HepG2 (cell line): Measurements from ENCODE around the gene VPS18. TPM values are rescaled to one million over a fixed set of nuclear protein-coding genes. Genes with fewer than 3 reads are reported as not detected.

Source experiments
- ATAC-seq: fragments of 200-7000 bp; cut with Tn5 transposase; 3 replicates; pipeline ENCODE4 v1.9.1; 2020; ENCODE audit warnings: mild to moderate bottlenecking, moderate library complexity
- BruUV-seq: library from RNA; stranded (reverse); fragments of 400-500 nt; replicated peaks from 2 replicates; lab custom pipeline; 2021; lab: Mats Ljungman, UMichigan
- CTCF ChIA-PET: fragments of 300-600 bp; formaldehyde crosslinking; extraction: SDS; loops from one replicate; lab custom pipeline; 2021; ENCODE audit warnings: low total read pairs, inconsistent platforms, low intra/inter-chr PET ratio; lab: Yijun Ruan, JAX
- POLR2A ChIA-PET: fragments of 350-600 bp; sonication (Branson Sonifier 250); formaldehyde crosslinking; loops from one replicate; lab custom pipeline; 2020; ENCODE audit warnings: antibody characterized with exemption, inconsistent platforms; lab: Yijun Ruan, JAX
- DNase-seq: peaks from one replicate; pipeline ENCODE4 v3.0.0-alpha.2; 2015; ENCODE audit warnings: low spot score
- FAIRE-seq: peaks from 3 replicates; lab custom pipeline; 2011; peaks lifted over from hg19 to GRCh38; lab: Jason Lieb, UNC
- H2AFZ ChIP-seq: one replicate; pipeline ENCODE4 v1.6.1; 2011; ENCODE audit warnings: low read length, inconsistent platforms
- H3K27ac ChIP-seq: fragments of 300-600 bp; 3 replicates; pipeline ENCODE4 v1.8.0; 2011; ENCODE audit warnings: mixed run types, mild to moderate bottlenecking, mixed read lengths, low read length, inconsistent platforms; ENCODE audit not compliant: insufficient read depth; ENCODE audit errors: extremely low read length
- H3K27me3 ChIP-seq, 2 experiments: fragments of 200-600 bp in 1 of 2; 2 replicates in 1 of 2; 3 replicates in 1 of 2; pipeline versions ENCODE4 v1.6.0 to v1.8.0; 2011; ENCODE audit warnings: low read length in 2 of 2, mild to moderate bottlenecking in 2 of 2, moderate library complexity in 2 of 2, inconsistent platforms in 1 of 2; ENCODE audit not compliant: insufficient read depth in 2 of 2, control insufficient read depth in 1 of 2
- H3K36me3 ChIP-seq, 2 experiments: fragments of 200-600 bp in 1 of 2; replicated peaks in 1 of 2; 2 replicates in 1 of 2; 3 replicates in 1 of 2; pipeline versions ENCODE4 v1.5.1 to v1.8.0; 2011; ENCODE audit warnings: low read length in 2 of 2, inconsistent platforms in 1 of 2; ENCODE audit not compliant: insufficient read depth in 2 of 2, control insufficient read depth in 1 of 2
- H3K4me1 ChIP-seq: 2 replicates; pipeline ENCODE4 v1.5.1; 2012; ENCODE audit warnings: low read length, inconsistent platforms; ENCODE audit not compliant: insufficient read depth
- H3K4me2 ChIP-seq: 2 replicates; pipeline ENCODE4 v1.6.0; 2011; ENCODE audit warnings: low read depth, low read length, inconsistent platforms
- H3K4me3 ChIP-seq, 3 experiments: fragments of 200-600 bp in 1 of 3; sonication (generic), shearing (Covaris generic) in 1 of 3; replicated peaks in 1 of 3; 2 replicates each; pipeline ENCODE4 v1.5.1; 2011 to 2016; ENCODE audit warnings: low read length in 3 of 3, inconsistent platforms in 2 of 3, low read depth in 2 of 3, mild to moderate bottlenecking in 2 of 3, control low read depth in 1 of 3, mixed read lengths in 1 of 3; ENCODE audit not compliant: insufficient read depth in 1 of 3
- H3K79me2 ChIP-seq: one replicate; pipeline ENCODE4 v1.6.1; 2011; ENCODE audit warnings: low read length, inconsistent platforms; ENCODE audit not compliant: insufficient read depth
- H3K9ac ChIP-seq: 2 replicates; pipeline ENCODE4 v1.6.0; 2011; ENCODE audit warnings: mild to moderate bottlenecking, low read depth, low read length, inconsistent platforms; ENCODE audit not compliant: insufficient read depth
- H3K9me3 ChIP-seq: 2 replicates; pipeline ENCODE4 v1.5.1; 2012; ENCODE audit warnings: mild to moderate bottlenecking, low read length
- H4K20me1 ChIP-seq: 2 replicates; pipeline ENCODE4 v1.6.0; 2011; ENCODE audit warnings: inconsistent platforms, mild to moderate bottlenecking, low read length, moderate library complexity; ENCODE audit not compliant: insufficient read depth
- BRCA1 ChIP-seq: sonication (generic); formaldehyde crosslinking; IDR thresholded peaks from 2 replicates; pipeline ENCODE4 v1.4.0; 2020; ENCODE audit warnings: missing genetic modification reagents
- KDM1A ChIP-seq: IDR thresholded peaks from 2 replicates; pipeline ENCODE4 v1.6.1; 2016; ENCODE audit warnings: missing compliant biosample characterization
- MAFF ChIP-seq: IDR thresholded peaks from 2 replicates; pipeline ENCODE4 v1.6.1; 2011; ENCODE audit warnings: low read depth, low read length, improper control_type of control experiment
- MAFK ChIP-seq, 2 experiments: IDR thresholded peaks in 1 of 2; conservative IDR thresholded peaks in 1 of 2; 2 replicates each; pipeline ENCODE4 v1.6.1; 2011; ENCODE audit warnings: improper control_type of control experiment in 2 of 2, low read length in 2 of 2
- PAWR ChIP-seq: sonication (generic); formaldehyde crosslinking; IDR thresholded peaks from 2 replicates; pipeline ENCODE4 v1.4.0; 2020; ENCODE audit warnings: missing genetic modification reagents, mild to moderate bottlenecking, borderline replicate concordance
- RFX3 ChIP-seq: IDR thresholded peaks from 2 replicates; pipeline ENCODE4 v1.6.1; 2016; ENCODE audit warnings: missing biosample characterization, missing genetic modification reagents
- ZFP36 ChIP-seq: fragments of 150-350 bp; IDR thresholded peaks from 2 replicates; pipeline ENCODE4 v1.6.1; 2018; ENCODE audit warnings: borderline replicate concordance, low read length, low read depth; ENCODE audit not compliant: partially characterized antibody
- ZNF652 ChIP-seq: IDR thresholded peaks from 2 replicates; pipeline ENCODE4 v1.6.1; 2016; ENCODE audit warnings: low read depth, borderline replicate concordance
- ZNF768 ChIP-seq: sonication (generic); formaldehyde crosslinking; IDR thresholded peaks from 2 replicates; pipeline ENCODE4 v1.4.0; 2020; ENCODE audit warnings: missing genetic modification reagents
- WGBS: methylation state at CpG from one replicate; pipeline ENCODE4 v1.1.6; 2017; ENCODE audit warnings: low lambda C conversion rate; 5-methylcytosine and 5-hydroxymethylcytosine counted together
- in situ Hi-C: cut with HindIII; loops from 2 replicates; pipeline ENCODE4 v1.10.0; 2017; ENCODE audit warnings: low pct_unique_long_range_greater_than_20kb; ENCODE audit not compliant: extremely low pct_ligation_motif_present
- intact Hi-C: fragments of 100-400 bp; cut with micrococcal nuclease; formaldehyde crosslinking; loops from one replicate; pipeline ENCODE4 v1.10.0; 2022; ENCODE audit not compliant: unreplicated experiment
- polyA plus RNA-seq, 8 experiments: library from polyadenylated mRNA; depleted of rRNA in 3 of 8; stranded (reverse) in 7 of 8; unstranded in 1 of 8; fragments of >200 nt; fragmentation: Illumina TruSeq in 4 of 8; extraction: Trizol in 4 of 8; gene quantifications; 2 replicates each; pipeline versions ENCODE4 v1.2.1 to v1.2.3, GENCODE V29; 2011 to 2016; ENCODE audit warnings: low read depth in 4 of 8, missing spikeins in 1 of 8, mixed read lengths in 1 of 8; ENCODE audit not compliant: insufficient read depth in 1 of 8
- total RNA-seq, 5 experiments: library from RNA; depleted of rRNA; stranded (reverse); fragments of >200 nt; fragmentation: Illumina TruSeq; extraction: Trizol; gene quantifications; 2 replicates each; pipeline ENCODE4 v1.2.3, GENCODE V29; 2016; ENCODE audit warnings: low read depth in 1 of 5
- TF ChIP-seq, protein P1 (sequence below): sonication (generic); formaldehyde crosslinking; IDR thresholded peaks from 2 replicates; pipeline ENCODE4 v1.4.0; 2020; ENCODE audit warnings: missing genetic modification reagents
- TF ChIP-seq, protein P2 (sequence below): sonication (generic); formaldehyde crosslinking; IDR thresholded peaks from 2 replicates; pipeline ENCODE4 v1.9.0; 2022; ENCODE audit warnings: missing genetic modification reagents, mild to moderate bottlenecking, borderline replicate concordance

VPS18 gene
- total and polyA plus RNA-seq, 2 of the 13 experiments (the other 11 are each of a cell fraction or from before 2014, with no cell fraction given): 5.8 to 17.0 TPM

DNA sequence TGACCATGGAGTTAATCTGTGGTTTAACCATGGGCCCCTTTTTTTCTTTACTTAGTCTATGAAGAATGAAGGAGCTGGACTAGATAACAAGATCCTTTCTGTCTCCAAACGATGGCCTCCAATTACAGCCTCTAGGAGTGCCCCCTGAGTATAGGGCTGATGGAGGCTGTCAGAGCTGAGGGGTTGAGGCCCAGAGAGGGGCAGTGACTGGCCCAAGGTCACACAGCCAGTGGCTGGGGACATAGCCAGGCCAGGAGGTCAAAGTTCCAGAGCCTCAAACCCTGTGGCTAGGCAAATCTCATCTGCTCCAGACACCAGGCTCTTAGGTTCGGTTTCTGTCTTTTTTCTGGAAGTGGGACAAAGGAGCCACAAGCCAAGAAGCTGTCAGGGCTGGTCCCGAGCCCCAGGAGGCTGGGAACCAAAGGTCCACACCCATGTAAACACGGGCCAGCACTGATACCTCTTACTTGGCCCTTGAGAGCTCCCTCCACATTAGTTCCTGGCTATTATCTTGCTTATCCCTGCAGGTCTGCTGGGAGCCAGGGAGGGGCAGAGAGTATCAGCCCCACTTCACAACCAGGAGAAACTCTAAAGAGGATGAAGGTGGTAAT lies 30.5 kb upstream of the VPS18 start (continued):
- TF ChIP-seq, protein P1, sequence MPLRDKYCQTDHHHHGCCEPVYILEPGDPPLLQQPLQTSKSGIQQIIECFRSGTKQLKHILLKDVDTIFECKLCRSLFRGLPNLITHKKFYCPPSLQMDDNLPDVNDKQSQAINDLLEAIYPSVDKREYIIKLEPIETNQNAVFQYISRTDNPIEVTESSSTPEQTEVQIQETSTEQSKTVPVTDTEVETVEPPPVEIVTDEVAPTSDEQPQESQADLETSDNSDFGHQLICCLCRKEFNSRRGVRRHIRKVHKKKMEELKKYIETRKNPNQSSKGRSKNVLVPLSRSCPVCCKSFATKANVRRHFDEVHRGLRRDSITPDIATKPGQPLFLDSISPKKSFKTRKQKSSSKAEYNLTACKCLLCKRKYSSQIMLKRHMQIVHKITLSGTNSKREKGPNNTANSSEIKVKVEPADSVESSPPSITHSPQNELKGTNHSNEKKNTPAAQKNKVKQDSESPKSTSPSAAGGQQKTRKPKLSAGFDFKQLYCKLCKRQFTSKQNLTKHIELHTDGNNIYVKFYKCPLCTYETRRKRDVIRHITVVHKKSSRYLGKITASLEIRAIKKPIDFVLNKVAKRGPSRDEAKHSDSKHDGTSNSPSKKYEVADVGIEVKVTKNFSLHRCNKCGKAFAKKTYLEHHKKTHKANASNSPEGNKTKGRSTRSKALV (CRISPR knock-in tag): no peak
- TF ChIP-seq RFX3 (CRISPR knock-in tag): no peak
- no peak for TF ChIP-seq PAWR (CRISPR knock-in tag)
- no peak for TF ChIP-seq ZNF652 (CRISPR knock-in tag)
- peak; percentile 34 for TF ChIP-seq ZFP36
- 0 out of 2 replicates have a peak, but pooled peaks have one; percentile 42 for TF ChIP-seq KDM1A
- peak; percentile 100 for TF ChIP-seq ZNF768 (CRISPR knock-in tag)
- TF ChIP-seq BRCA1 (CRISPR knock-in tag): no peak

DNA sequence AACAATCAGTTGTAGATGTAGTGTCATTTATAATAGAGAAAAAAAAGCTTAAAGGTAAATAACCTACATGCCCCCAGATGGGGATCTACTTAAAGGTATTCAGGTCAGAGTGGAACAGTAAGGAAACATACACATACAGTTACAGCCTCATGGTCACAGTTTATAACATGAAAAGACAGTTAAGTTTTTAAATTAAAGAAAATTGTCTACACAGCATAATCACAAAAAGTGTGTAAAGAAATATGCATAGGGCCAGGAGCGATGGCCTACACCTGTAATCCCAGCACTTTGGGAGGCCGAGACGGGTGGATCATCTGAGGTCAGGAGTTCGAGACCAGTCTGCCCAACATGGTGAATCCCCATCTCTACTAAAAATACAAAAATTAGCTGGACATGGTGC lies 27.1 kb upstream of the VPS18 start:
- no peaks in the 10 kb centered on the region for H3K79me2 ChIP-seq
- H3K9me3 ChIP-seq: no peaks in the 10 kb centered on the region
- no peak overlapping the region for H3K9ac ChIP-seq
- H3K27me3 ChIP-seq: peaks cover 0 to 16% of the 10 kb centered on the region in 2 experiments; a peak in 2 of 5 replicates
- peaks cover 34% of the 10 kb centered on the region for H3K4me1 ChIP-seq
- no peak overlapping the region for H3K4me2 ChIP-seq
- no peak for ATAC-seq
- H3K27ac ChIP-seq: no peak overlapping the region
- no peak overlapping the region for H2AFZ ChIP-seq
- 57% methylated on average over 4 of the region's 4 CpGs for WGBS
- BruUV-seq: no TSS peak
- DNase-seq: no peak
- no peaks in the 10 kb centered on the region for H4K20me1 ChIP-seq
- TF ChIP-seq MAFF (peak; percentile 67), MAFK (conservative IDR thresholded peaks at IDR 0.05 in 1 of 2, IDR thresholded peaks at IDR 0.05 in 1 of 2; ENCODE audit: low read length in 2 of 2) (peak; percentile 61 to 80; a peak in 3 of 4 replicates)
- TF ChIP-seq, protein P2, sequence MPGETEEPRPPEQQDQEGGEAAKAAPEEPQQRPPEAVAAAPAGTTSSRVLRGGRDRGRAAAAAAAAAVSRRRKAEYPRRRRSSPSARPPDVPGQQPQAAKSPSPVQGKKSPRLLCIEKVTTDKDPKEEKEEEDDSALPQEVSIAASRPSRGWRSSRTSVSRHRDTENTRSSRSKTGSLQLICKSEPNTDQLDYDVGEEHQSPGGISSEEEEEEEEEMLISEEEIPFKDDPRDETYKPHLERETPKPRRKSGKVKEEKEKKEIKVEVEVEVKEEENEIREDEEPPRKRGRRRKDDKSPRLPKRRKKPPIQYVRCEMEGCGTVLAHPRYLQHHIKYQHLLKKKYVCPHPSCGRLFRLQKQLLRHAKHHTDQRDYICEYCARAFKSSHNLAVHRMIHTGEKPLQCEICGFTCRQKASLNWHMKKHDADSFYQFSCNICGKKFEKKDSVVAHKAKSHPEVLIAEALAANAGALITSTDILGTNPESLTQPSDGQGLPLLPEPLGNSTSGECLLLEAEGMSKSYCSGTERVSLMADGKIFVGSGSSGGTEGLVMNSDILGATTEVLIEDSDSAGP: no peak
- no peak overlapping the region for H3K4me3 ChIP-seq
- ChIA-PET POLR2A (no interaction called here), CTCF (no interaction called here)
- FAIRE-seq: no peak
- in situ Hi-C loops: no loop called here
- H3K36me3 ChIP-seq: no peaks in the 10 kb centered on the region
- intact Hi-C loops: no loop called here
